ENCODE data around the gene MALT1. TPM values are rescaled to one million over a fixed set of nuclear protein-coding genes. Genes with fewer than 3 reads are reported as not detected.
"Not testable (repeated sequence)": the region's sequence is repeated elsewhere in the genome, so short reads cannot be mapped to it uniquely, and the experiment has no call there.

The MALT1 gene
- total RNA-seq, 2 donors from 2014 or later: 40.8 to 50.6 TPM

GRCh38 chr18:58761241-58761969 lies 90.1 kb downstream of the MALT1 start:
- DNase-seq (no peak), ATAC-seq (replicated peaks in 1 of 2) (peak; percentile 51 to 66)
- Mint-ChIP-seq H3K9me3 (no peaks in the 10 kb centered on the region), H3K36me3 (ENCODE audit: insufficient read depth in 2 of 2) (no peaks in the 10 kb centered on the region), H3K27me3 (ENCODE audit: low read depth) (peaks cover 38% of the 10 kb centered on the region), H3K27ac (no peak overlapping the region), H3K4me3 (no peak overlapping the region), H3K4me1 (ENCODE audit: low read depth) (peaks cover 36% of the 10 kb centered on the region)

DNA sequence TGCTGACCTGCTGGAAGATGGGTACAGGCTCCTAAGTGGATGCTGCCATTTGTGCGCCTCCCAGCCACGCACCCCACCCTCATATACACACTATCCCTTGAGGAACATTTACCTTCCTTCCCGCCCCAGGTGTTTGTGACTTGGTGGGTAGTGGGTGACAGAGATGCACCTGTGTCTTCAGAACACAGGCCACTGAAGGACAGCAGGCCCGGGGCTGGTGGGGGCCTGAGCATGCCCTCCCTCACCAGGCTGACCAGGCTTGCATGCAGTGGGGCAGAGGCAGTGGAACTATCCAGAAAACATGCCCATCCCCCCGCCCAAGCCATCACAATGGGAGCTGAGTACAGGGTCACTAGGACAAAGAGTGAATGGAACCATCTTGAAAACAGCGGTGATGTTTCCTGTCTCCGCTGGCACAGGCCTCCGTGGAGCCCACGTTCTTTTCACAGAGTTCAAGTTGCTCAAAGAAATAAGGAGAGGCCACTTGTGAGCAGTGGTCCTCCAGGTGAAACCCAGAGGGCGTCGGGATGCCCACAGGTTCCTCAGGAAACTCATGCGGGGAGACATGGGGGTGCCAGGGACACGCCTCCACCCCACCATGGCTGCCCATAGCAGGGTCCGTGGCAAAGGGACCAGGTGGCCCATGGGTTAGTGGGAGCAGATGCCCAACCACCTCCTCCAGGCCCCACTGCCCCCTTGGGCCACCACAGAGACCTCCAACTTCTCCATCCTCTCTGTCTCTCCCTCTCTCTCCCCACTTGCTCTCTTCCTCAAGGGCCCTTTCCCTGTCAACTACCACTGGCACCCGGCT lies 90.9 kb downstream of the MALT1 start:
- H3K36me3 Mint-ChIP-seq (ENCODE audit: insufficient read depth in 2 of 2): no peaks in the 10 kb centered on the region
- H3K4me3 Mint-ChIP-seq: no peak overlapping the region
- H3K27ac Mint-ChIP-seq: no peak overlapping the region
- no peak for ATAC-seq (replicated peaks in 1 of 2)
- no peak for DNase-seq
- H3K9me3 Mint-ChIP-seq: no peaks in the 10 kb centered on the region
- H3K27me3 Mint-ChIP-seq (ENCODE audit: low read depth): peaks cover 45% of the 10 kb centered on the region
- H3K4me1 Mint-ChIP-seq (ENCODE audit: low read depth): peaks cover 29% of the 10 kb centered on the region

DNA sequence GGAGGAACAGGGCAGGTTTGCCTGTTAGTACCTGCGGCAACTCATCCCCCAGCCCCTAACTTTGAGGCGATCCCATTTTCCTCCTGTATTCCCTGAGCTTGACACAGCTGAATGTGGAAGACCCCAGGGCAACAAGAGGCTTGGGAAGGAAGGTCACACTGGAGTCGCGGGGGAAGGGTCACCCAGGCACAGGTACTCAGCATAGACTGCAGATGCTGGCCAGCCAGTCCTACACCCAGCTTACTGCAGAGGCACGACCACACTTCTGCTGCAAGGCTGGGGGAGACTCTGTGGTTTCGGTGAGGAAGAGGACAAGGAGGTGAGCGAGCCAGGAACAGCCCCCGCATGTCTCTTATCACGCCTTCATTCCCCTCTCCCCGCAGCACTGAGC lies 91.5 kb downstream of the MALT1 start:
- ATAC-seq (replicated peaks in 1 of 2): no peak

DNA sequence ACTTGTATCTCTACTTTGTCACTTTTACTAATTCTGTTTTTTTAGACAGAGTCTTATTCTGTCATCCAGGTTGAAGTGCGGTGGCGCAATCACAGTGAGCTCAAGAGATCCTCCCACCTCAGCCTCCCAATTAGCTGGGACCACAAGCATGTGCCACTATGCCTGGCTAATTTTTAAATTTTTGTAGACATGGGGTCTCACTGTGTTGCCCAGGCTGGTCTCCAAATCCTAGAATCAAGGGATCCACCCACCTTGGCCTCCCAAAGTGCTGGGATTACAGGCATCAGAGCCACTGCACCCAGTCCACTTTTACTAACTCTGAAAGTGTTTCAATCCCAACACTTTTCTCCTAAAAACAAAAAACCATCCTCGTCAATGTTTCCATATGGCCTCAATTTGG lies 94.9 kb downstream of the MALT1 start:
- no peak for ATAC-seq (replicated peaks in 1 of 2)
- H3K9me3 Mint-ChIP-seq: no peaks in the 10 kb centered on the region
- H3K27ac Mint-ChIP-seq: no peak overlapping the region
- H3K27me3 Mint-ChIP-seq (ENCODE audit: low read depth): peaks cover 43% of the 10 kb centered on the region
- DNase-seq: no peak
- H3K36me3 Mint-ChIP-seq (ENCODE audit: insufficient read depth in 2 of 2): no peaks in the 10 kb centered on the region
- H3K4me3 Mint-ChIP-seq: no peak overlapping the region
- peaks cover 27% of the 10 kb centered on the region for H3K4me1 Mint-ChIP-seq (ENCODE audit: low read depth)

More for the DNA sequence above, 91.5 kb downstream of the MALT1 start:
- Mint-ChIP-seq H3K4me1 (ENCODE audit: low read depth) (peaks cover 29% of the 10 kb centered on the region), H3K27ac (no peak overlapping the region), H3K27me3 (ENCODE audit: low read depth) (peaks cover 51% of the 10 kb centered on the region), H3K4me3 (no peak overlapping the region), H3K36me3 (ENCODE audit: insufficient read depth in 2 of 2) (no peaks in the 10 kb centered on the region), H3K9me3 (no peaks in the 10 kb centered on the region)
- no peak for DNase-seq

DNA sequence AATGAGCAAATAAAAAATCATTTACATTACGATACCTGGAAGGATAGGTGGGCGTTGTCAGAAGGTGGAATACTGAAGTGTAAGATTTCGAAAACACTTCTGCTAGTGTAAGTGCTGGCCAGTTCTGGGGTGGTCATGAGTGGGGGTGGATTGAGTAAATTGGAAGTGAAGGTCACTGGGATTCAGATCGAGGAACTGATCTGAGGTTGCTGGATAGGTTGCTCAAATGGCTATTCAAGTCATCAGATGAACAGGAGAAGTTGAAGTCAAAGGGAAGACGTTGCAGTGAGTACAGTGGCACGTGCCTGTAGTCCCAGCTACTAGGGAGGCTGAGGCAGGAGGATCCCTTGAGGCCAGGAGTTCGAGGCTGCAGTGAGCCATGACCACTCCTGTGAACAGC lies 95.7 kb downstream of the MALT1 start:
- Mint-ChIP-seq H3K27ac (no peak overlapping the region), H3K27me3 (ENCODE audit: low read depth) (peaks cover 46% of the 10 kb centered on the region), H3K4me1 (ENCODE audit: low read depth) (peaks cover 19% of the 10 kb centered on the region), H3K4me3 (no peak overlapping the region), H3K36me3 (ENCODE audit: insufficient read depth in 2 of 2) (no peaks in the 10 kb centered on the region), H3K9me3 (no peaks in the 10 kb centered on the region)
- no peak for DNase-seq
- no peak for ATAC-seq (replicated peaks in 1 of 2)

DNA sequence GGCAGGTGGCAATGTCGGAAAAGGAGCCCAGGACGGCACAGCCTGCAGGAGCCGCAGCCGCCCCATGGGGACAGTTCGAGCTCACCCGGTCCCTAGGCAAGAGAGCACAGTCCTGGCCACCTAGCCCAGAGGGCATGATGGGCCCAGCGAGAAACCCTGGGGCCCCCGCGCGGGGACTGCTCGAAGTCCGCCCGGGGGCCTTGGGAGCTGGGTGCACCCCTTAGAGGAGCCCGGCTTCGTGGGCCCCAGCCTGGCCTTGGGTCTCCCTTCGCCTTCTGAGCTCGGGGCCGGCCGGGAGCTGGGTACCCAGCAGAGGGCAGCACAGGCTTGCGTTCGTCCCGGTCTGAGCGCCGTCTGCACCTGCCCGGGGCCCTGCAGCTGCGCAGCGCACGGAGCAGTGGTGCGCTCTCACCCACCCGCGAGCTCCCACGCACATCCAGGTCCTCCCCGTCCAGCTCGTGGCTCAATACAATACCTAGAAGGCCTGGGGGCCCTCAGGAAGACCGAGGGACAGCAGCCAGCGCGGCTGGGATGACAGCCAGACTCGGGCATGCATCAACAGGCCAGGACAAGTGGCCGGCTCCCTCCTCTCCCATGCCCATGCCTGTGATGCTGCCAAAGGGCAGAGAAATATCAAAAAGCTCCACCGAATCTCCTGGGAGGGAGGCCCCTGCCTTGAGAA lies 97.2 kb downstream of the MALT1 start:
- peaks cover 8% of the 10 kb centered on the region for H3K4me1 Mint-ChIP-seq (ENCODE audit: low read depth)
- peak overlapping the region; percentile 14 to 66 for H3K4me3 Mint-ChIP-seq

GRCh38 chr18:58769321-58769720 lies 98.1 kb downstream of the MALT1 start:
- no peak overlapping the region for H3K4me3 Mint-ChIP-seq
- peaks cover 53% of the 10 kb centered on the region for H3K27me3 Mint-ChIP-seq (ENCODE audit: low read depth)
- DNase-seq (no peak), ATAC-seq (replicated peaks in 1 of 2) (no peak)
- H3K36me3 Mint-ChIP-seq (ENCODE audit: insufficient read depth in 2 of 2): no peaks in the 10 kb centered on the region
- H3K4me1 Mint-ChIP-seq (ENCODE audit: low read depth): peaks cover 5% of the 10 kb centered on the region
- no peak overlapping the region for H3K27ac Mint-ChIP-seq
- H3K9me3 Mint-ChIP-seq: no peaks in the 10 kb centered on the region

More for the DNA sequence above, 97.2 kb downstream of the MALT1 start:
- no peak overlapping the region for H3K27ac Mint-ChIP-seq
- no peaks in the 10 kb centered on the region for H3K36me3 Mint-ChIP-seq (ENCODE audit: insufficient read depth in 2 of 2)
- H3K9me3 Mint-ChIP-seq: no peaks in the 10 kb centered on the region
- H3K27me3 Mint-ChIP-seq (ENCODE audit: low read depth): peaks cover 53% of the 10 kb centered on the region
- ATAC-seq (replicated peaks in 1 of 2) (peak; percentile 96), DNase-seq (peak; percentile 82 to 83)

- Mint-ChIP-seq H3K36me3 (ENCODE audit: insufficient read depth in 2 of 2) (no peaks in the 10 kb centered on the region), H3K4me3 (no peak overlapping the region), H3K27me3 (ENCODE audit: low read depth) (peaks cover 42% of the 10 kb centered on the region), H3K27ac (no peak overlapping the region), H3K4me1 (ENCODE audit: low read depth) (no peaks in the 10 kb centered on the region), H3K9me3 (no peaks in the 10 kb centered on the region)
- ATAC-seq (replicated peaks in 1 of 2): no peak
- DNase-seq: no peak
Measured at GRCh38 chr18:58770601-58771000, 99.3 kb downstream of the MALT1 start.

- DNase-seq: no peak
- Mint-ChIP-seq H3K27ac (no peak overlapping the region), H3K27me3 (ENCODE audit: low read depth) (peaks cover 26% of the 10 kb centered on the region), H3K4me1 (ENCODE audit: low read depth) (no peaks in the 10 kb centered on the region), H3K4me3 (no peak overlapping the region), H3K9me3 (no peaks in the 10 kb centered on the region), H3K36me3 (ENCODE audit: insufficient read depth in 2 of 2) (no peaks in the 10 kb centered on the region)
- no peak for ATAC-seq (replicated peaks in 1 of 2)
Measured at GRCh38 chr18:58772161-58772560, 100.9 kb downstream of the MALT1 start.

- Mint-ChIP-seq H3K36me3 (ENCODE audit: insufficient read depth in 2 of 2) (no peaks in the 10 kb centered on the region), H3K9me3 (no peaks in the 10 kb centered on the region), H3K27me3 (ENCODE audit: low read depth) (peaks cover 18% of the 10 kb centered on the region), H3K4me1 (ENCODE audit: low read depth) (no peaks in the 10 kb centered on the region), H3K4me3 (no peak overlapping the region), H3K27ac (no peak overlapping the region)
- ATAC-seq (replicated peaks in 1 of 2) (no peak), DNase-seq (no peak)
Measured at GRCh38 chr18:58776084-58776483, 104.8 kb downstream of the MALT1 start.

- not testable (repeated sequence) for H3K27ac Mint-ChIP-seq; H3K9me3 Mint-ChIP-seq; H3K4me1 Mint-ChIP-seq (ENCODE audit: low read depth); H3K4me3 Mint-ChIP-seq; DNase-seq; ATAC-seq (replicated peaks in 1 of 2); H3K36me3 Mint-ChIP-seq (ENCODE audit: insufficient read depth in 2 of 2)
- peaks cover 23% of the 10 kb centered on the region for H3K27me3 Mint-ChIP-seq (ENCODE audit: low read depth)
Measured at GRCh38 chr18:58776541-58776940, 105.3 kb downstream of the MALT1 start.

GRCh38 chr18:58777471-58777870 lies 106.2 kb downstream of the MALT1 start:
- Mint-ChIP-seq H3K9me3 (no peaks in the 10 kb centered on the region), H3K4me1 (ENCODE audit: low read depth) (peaks cover 6% of the 10 kb centered on the region), H3K27me3 (ENCODE audit: low read depth) (peaks cover 15% of the 10 kb centered on the region), H3K4me3 (no peak overlapping the region), H3K36me3 (ENCODE audit: insufficient read depth in 2 of 2) (no peaks in the 10 kb centered on the region), H3K27ac (no peak overlapping the region)
- DNase-seq: no peak
- ATAC-seq (replicated peaks in 1 of 2): peak in 1 of 2 donors; percentile 35

- Mint-ChIP-seq H3K36me3 (ENCODE audit: insufficient read depth in 2 of 2) (no peaks in the 10 kb centered on the region), H3K9me3 (no peaks in the 10 kb centered on the region), H3K4me3 (no peak overlapping the region), H3K27me3 (ENCODE audit: low read depth) (peaks cover 20% of the 10 kb centered on the region), H3K4me1 (ENCODE audit: low read depth) (peaks cover 6% of the 10 kb centered on the region), H3K27ac (no peak overlapping the region)
- DNase-seq (no peak), ATAC-seq (replicated peaks in 1 of 2) (no peak)
Measured at GRCh38 chr18:58779529-58779928, 108.3 kb downstream of the MALT1 start.

Data from activated T-cell treated with anti-CD3 and anti-CD28 coated beads, Interleukin-2, amount 50 U/mL, for 72 hours (primary cell).